Astrocyte (in vitro differentiated cells and primary cell): ENCODE measurements around the gene TNFRSF4. TPM values are rescaled to one million over a fixed set of nuclear protein-coding genes. Genes with fewer than 3 reads are reported as not detected.

ENCODE experiments used
- DNase-seq: peaks from one replicate; pipeline ENCODE4 v3.0.0-alpha.2; 2010; ENCODE audit warnings: low read depth
- FAIRE-seq: peaks from 2 replicates; lab custom pipeline; 2011; peaks lifted over from hg19 to GRCh38; lab: Jason Lieb, UNC
- H2AFZ ChIP-seq: 2 replicates; pipeline ENCODE4 v1.6.0; 2012; ENCODE audit warnings: low read depth, low read length, inconsistent platforms
- H3K27ac ChIP-seq: 2 replicates; pipeline ENCODE4 v1.5.1; 2011; ENCODE audit warnings: low read depth, low read length, inconsistent platforms
- H3K27me3 ChIP-seq: 2 replicates; pipeline ENCODE4 v1.6.0; 2011; ENCODE audit warnings: low read length, inconsistent platforms; ENCODE audit not compliant: insufficient read depth
- H3K36me3 ChIP-seq: 2 replicates; pipeline ENCODE4 v1.5.1; 2011; ENCODE audit warnings: low read length, inconsistent platforms; ENCODE audit not compliant: insufficient read depth
- H3K4me1 ChIP-seq: 2 replicates; pipeline ENCODE4 v1.5.1; 2011; ENCODE audit warnings: low read length, inconsistent platforms; ENCODE audit not compliant: insufficient read depth
- H3K4me2 ChIP-seq: 2 replicates; pipeline ENCODE4 v1.6.0; 2012; ENCODE audit warnings: low read length, inconsistent platforms
- H3K4me3 ChIP-seq: 2 replicates; pipeline ENCODE4 v1.5.1; 2011; ENCODE audit warnings: low read depth, mild to moderate bottlenecking, low read length, inconsistent platforms; ENCODE audit not compliant: insufficient read depth
- H3K79me2 ChIP-seq: 2 replicates; pipeline ENCODE4 v1.6.0; 2012; ENCODE audit warnings: mild to moderate bottlenecking, low read length, inconsistent platforms; ENCODE audit not compliant: insufficient read depth
- H3K9ac ChIP-seq: 2 replicates; pipeline ENCODE4 v1.6.0; 2012; ENCODE audit warnings: mild to moderate bottlenecking, low read length, inconsistent platforms
- H3K9me3 ChIP-seq: 2 replicates; pipeline ENCODE4 v1.5.1; 2012; ENCODE audit warnings: low read depth, mild to moderate bottlenecking, low read length, inconsistent platforms; ENCODE audit not compliant: insufficient read depth
- H4K20me1 ChIP-seq: 2 replicates; pipeline ENCODE4 v1.6.0; 2012; ENCODE audit warnings: low read length, inconsistent platforms; ENCODE audit not compliant: insufficient read depth
- H3K27ac Mint-ChIP-seq: one replicate; pipeline ENCODE4 v1.8.0; 2021; ENCODE audit warnings: mild to moderate bottlenecking, mixed read lengths; ENCODE audit not compliant: unreplicated experiment
- H3K27me3 Mint-ChIP-seq: one replicate; pipeline ENCODE4 v1.8.0; 2021; ENCODE audit warnings: low read depth, mixed read lengths; ENCODE audit not compliant: unreplicated experiment
- H3K36me3 Mint-ChIP-seq: one replicate; pipeline ENCODE4 v1.8.0; 2021; ENCODE audit warnings: low read depth, mixed read lengths; ENCODE audit not compliant: unreplicated experiment
- H3K4me1 Mint-ChIP-seq: one replicate; pipeline ENCODE4 v1.8.0; 2021; ENCODE audit warnings: low read depth, mixed read lengths; ENCODE audit not compliant: unreplicated experiment
- H3K4me3 Mint-ChIP-seq: one replicate; pipeline ENCODE4 v1.8.0; 2021; ENCODE audit warnings: mild to moderate bottlenecking, moderate library complexity, mixed read lengths; ENCODE audit not compliant: unreplicated experiment
- H3K9me3 Mint-ChIP-seq: one replicate; pipeline ENCODE4 v1.8.0; 2021; ENCODE audit warnings: mild to moderate bottlenecking, mixed read lengths; ENCODE audit not compliant: unreplicated experiment
- CTCF ChIP-seq: IDR thresholded peaks from 2 replicates; pipeline ENCODE4 v1.5.1; 2011; ENCODE audit warnings: low read depth, mild to moderate bottlenecking, inconsistent platforms, low read length, moderate library complexity; ENCODE audit not compliant: insufficient read depth
- EZH2 ChIP-seq: IDR thresholded peaks from 2 replicates; pipeline ENCODE4 v1.6.1; 2012; ENCODE audit warnings: mild to moderate bottlenecking, low read length, inconsistent platforms; ENCODE audit not compliant: insufficient read depth
- total RNA-seq: library from RNA; stranded (reverse); gene quantifications from 2 replicates; pipeline ENCODE4 v1.2.1, GENCODE V29; 2021

The TNFRSF4 gene
- total RNA-seq, 1 donor from 2014 or later, result 0.41 TPM

GRCh38 chr1:1171161-1171545 is 42.8 kb downstream of the TNFRSF4 start:
- H3K9me3 Mint-ChIP-seq, result no peaks in the 10 kb centered on the region
- no peaks in the 10 kb centered on the region for H3K36me3 Mint-ChIP-seq
- Histone ChIP-seq H3K79me2 (no peaks in the 10 kb centered on the region), H3K9me3 (no peaks in the 10 kb centered on the region), H3K27me3 (peaks cover 23% of the 10 kb centered on the region), H3K9ac (no peak overlapping the region), H4K20me1 (no peaks in the 10 kb centered on the region), H3K36me3 (no peaks in the 10 kb centered on the region), H3K4me2 (no peak overlapping the region), H3K27ac (no peak overlapping the region), H3K4me1 (no peaks in the 10 kb centered on the region), H2AFZ (no peak overlapping the region), H3K4me3 (no peak overlapping the region)
- H3K4me1 Mint-ChIP-seq, result peaks cover 4% of the 10 kb centered on the region
- FAIRE-seq (no peak), DNase-seq (no peak)
- TF ChIP-seq CTCF (no peak), EZH2 (no peak)
- no peak overlapping the region for H3K27ac Mint-ChIP-seq
- no peak overlapping the region for H3K4me3 Mint-ChIP-seq
- H3K27me3 Mint-ChIP-seq, result peaks cover 25% of the 10 kb centered on the region

- DNase-seq, result no peak
- Histone ChIP-seq H3K27me3 (peaks cover 21% of the 10 kb centered on the region), H3K9me3 (no peaks in the 10 kb centered on the region), H3K36me3 (no peaks in the 10 kb centered on the region), H4K20me1 (no peaks in the 10 kb centered on the region), H3K4me3 (no peak overlapping the region), H3K27ac (no peak overlapping the region), H3K4me2 (no peak overlapping the region), H3K79me2 (no peaks in the 10 kb centered on the region), H3K9ac (no peak overlapping the region), H2AFZ (no peak overlapping the region), H3K4me1 (no peaks in the 10 kb centered on the region)
- H3K9me3 Mint-ChIP-seq, result no peaks in the 10 kb centered on the region
- H3K36me3 Mint-ChIP-seq, result no peaks in the 10 kb centered on the region
- no peak overlapping the region for H3K27ac Mint-ChIP-seq
- H3K4me3 Mint-ChIP-seq, result no peak overlapping the region
- peaks cover 20% of the 10 kb centered on the region for H3K27me3 Mint-ChIP-seq
- no peak for TF ChIP-seq CTCF
- TF ChIP-seq EZH2, result no peak
- peaks cover 6% of the 10 kb centered on the region for H3K4me1 Mint-ChIP-seq
- no peak for FAIRE-seq
Observed at GRCh38 chr1:1170215-1171091, 43.5 kb downstream of the TNFRSF4 start.
